Neural crest cell (in vitro differentiated cells): Measurements from ENCODE around the gene EXPH5. TPM values are rescaled to one million over a fixed set of nuclear protein-coding genes. Genes with fewer than 3 reads are reported as not detected.
"Not testable (repeated sequence)": the region's sequence is repeated elsewhere in the genome, so short reads cannot be mapped to it uniquely, and the experiment has no call there.

ENCODE experiments used
- DNase-seq: peaks from one replicate; pipeline ENCODE4 v3.0.0; 2021; ENCODE audit warnings: low read depth, mixed read lengths, low spot score
- H3K27ac Mint-ChIP-seq: one replicate; pipeline ENCODE4 v1.8.0; 2021; ENCODE audit warnings: mild to moderate bottlenecking, mixed read lengths; ENCODE audit not compliant: unreplicated experiment
- H3K27me3 Mint-ChIP-seq: 2 replicates; pipeline ENCODE4 v1.8.0; 2021; ENCODE audit warnings: low read depth, mild to moderate bottlenecking, mixed read lengths
- H3K36me3 Mint-ChIP-seq: 2 replicates; pipeline ENCODE4 v1.8.0; 2021; ENCODE audit warnings: low read depth, mild to moderate bottlenecking, mixed read lengths
- H3K4me1 Mint-ChIP-seq: 2 replicates; pipeline ENCODE4 v1.8.0; 2021; ENCODE audit warnings: mixed read lengths
- H3K4me3 Mint-ChIP-seq: one replicate; pipeline ENCODE4 v1.8.0; 2021; ENCODE audit warnings: mild to moderate bottlenecking, mixed read lengths
- H3K9me3 Mint-ChIP-seq: 2 replicates; pipeline ENCODE4 v1.8.0; 2021; ENCODE audit warnings: mixed read lengths
- total RNA-seq: library from RNA; stranded (reverse); gene quantifications from 2 replicates; pipeline ENCODE4 v1.2.1, GENCODE V29; 2021
- TF ChIP-seq, protein P1 (sequence below): fragments of 200-600 bp; sonication (generic); conservative IDR thresholded peaks from 2 replicates; pipeline ENCODE4 v1.5.0; 2021; ENCODE audit warnings: antibody characterized with exemption, mild to moderate bottlenecking

EXPH5 gene
- total RNA-seq, 1 donor from 2014 or later: 0.68 TPM

DNA sequence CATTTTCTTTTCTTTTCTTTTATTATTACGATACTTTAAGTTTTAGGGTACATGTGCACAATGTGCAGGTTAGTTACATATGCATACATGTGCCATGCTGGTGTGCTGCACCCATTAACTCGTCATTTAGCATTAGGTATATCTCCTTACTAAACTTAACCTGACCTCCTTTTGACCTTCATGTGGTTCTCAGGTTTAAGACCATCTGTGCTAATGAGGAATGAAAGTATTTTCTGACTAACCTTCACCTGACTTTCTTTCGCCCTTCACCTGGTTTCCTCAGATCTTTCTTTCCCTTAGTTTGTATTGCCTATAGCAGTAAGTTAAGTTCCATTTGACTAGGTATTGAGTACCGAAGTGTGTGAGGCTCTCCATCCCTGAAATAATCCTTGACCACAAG is 6.5 kb downstream of the EXPH5 start:
- no peaks in the 10 kb centered on the region for H3K36me3 Mint-ChIP-seq
- H3K4me3 Mint-ChIP-seq: no peak overlapping the region
- TF ChIP-seq, protein P1, sequence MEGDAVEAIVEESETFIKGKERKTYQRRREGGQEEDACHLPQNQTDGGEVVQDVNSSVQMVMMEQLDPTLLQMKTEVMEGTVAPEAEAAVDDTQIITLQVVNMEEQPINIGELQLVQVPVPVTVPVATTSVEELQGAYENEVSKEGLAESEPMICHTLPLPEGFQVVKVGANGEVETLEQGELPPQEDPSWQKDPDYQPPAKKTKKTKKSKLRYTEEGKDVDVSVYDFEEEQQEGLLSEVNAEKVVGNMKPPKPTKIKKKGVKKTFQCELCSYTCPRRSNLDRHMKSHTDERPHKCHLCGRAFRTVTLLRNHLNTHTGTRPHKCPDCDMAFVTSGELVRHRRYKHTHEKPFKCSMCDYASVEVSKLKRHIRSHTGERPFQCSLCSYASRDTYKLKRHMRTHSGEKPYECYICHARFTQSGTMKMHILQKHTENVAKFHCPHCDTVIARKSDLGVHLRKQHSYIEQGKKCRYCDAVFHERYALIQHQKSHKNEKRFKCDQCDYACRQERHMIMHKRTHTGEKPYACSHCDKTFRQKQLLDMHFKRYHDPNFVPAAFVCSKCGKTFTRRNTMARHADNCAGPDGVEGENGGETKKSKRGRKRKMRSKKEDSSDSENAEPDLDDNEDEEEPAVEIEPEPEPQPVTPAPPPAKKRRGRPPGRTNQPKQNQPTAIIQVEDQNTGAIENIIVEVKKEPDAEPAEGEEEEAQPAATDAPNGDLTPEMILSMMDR: no peak
- H3K27me3 Mint-ChIP-seq: peaks cover 14% of the 10 kb centered on the region
- DNase-seq: no peak
- H3K27ac Mint-ChIP-seq: no peak overlapping the region
- no peaks in the 10 kb centered on the region for H3K9me3 Mint-ChIP-seq
- peaks cover 4% of the 10 kb centered on the region for H3K4me1 Mint-ChIP-seq

DNA sequence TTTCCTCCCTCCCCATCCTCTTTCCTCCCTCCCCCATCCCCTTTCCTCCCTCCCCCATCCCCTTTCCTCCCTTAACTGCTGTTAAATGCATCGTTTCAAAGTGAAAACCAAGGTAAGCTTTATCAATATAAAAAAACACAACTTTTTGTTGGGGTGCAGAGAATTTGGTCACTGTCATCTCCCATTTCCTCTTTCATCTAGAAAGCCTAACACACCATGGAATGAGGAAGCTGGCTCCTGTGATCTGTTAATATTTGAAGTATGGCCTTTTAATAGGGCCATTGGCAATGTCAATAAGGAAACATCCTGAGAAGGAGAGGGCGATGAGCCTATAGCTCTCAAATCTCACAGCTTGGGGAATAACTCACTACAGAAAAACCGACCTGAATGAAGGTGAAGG is 7.0 kb downstream of the EXPH5 start:
- Mint-ChIP-seq H3K4me1 (peaks cover 4% of the 10 kb centered on the region), H3K4me3 (no peak overlapping the region), H3K27me3 (peaks cover 9% of the 10 kb centered on the region), H3K36me3 (no peaks in the 10 kb centered on the region), H3K27ac (no peak overlapping the region), H3K9me3 (no peaks in the 10 kb centered on the region)
- DNase-seq: no peak
- TF ChIP-seq, protein P1: no peak

DNA sequence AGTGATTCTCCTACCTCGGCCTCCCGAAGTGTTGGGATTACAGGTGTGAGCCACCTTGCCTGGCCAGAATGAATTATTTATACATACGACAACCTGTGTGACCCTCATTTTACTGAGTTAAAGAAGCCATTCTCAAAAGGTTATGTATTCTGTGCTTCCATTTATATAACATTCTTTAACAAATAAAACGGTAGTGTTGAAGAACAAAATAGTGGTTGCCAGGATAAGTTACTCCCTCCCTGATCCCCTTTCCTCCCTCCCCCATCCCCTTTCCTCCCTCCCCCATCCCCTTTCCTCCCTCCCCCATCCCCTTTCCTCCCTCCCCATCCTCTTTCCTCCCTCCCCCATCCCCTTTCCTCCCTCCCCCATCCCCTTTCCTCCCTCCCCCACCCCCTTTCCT is 7.4 kb downstream of the EXPH5 start:
- DNase-seq, H3K36me3 Mint-ChIP-seq, H3K9me3 Mint-ChIP-seq, H3K4me3 Mint-ChIP-seq, H3K27ac Mint-ChIP-seq, H3K27me3 Mint-ChIP-seq, H3K4me1 Mint-ChIP-seq: not testable (repeated sequence)

DNA sequence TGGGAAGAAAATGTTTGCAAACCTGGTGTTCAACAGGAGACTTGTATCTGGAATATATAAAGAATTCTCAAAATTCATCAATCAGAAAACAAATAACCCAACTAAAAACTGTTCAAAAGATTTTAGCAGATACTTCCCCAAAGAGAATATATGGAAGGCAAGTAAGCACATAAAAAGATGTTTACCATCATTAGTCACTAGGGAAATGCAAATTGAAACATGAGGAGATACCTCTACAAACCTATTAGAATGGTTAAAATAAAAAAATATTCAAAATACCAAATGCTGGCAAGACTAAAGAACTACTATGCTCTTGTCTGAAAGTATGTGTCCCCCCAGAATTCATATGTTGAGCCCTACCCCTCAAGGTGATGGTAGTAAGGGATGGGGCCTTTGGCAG is 8.6 kb downstream of the EXPH5 start:
- peaks cover 4% of the 10 kb centered on the region for H3K4me1 Mint-ChIP-seq
- H3K27me3 Mint-ChIP-seq: peaks cover 1% of the 10 kb centered on the region
- TF ChIP-seq, protein P1: no peak
- no peaks in the 10 kb centered on the region for H3K36me3 Mint-ChIP-seq
- DNase-seq: no peak
- H3K9me3 Mint-ChIP-seq: peaks cover 2% of the 10 kb centered on the region
- no peak overlapping the region for H3K4me3 Mint-ChIP-seq
- no peak overlapping the region for H3K27ac Mint-ChIP-seq

DNA sequence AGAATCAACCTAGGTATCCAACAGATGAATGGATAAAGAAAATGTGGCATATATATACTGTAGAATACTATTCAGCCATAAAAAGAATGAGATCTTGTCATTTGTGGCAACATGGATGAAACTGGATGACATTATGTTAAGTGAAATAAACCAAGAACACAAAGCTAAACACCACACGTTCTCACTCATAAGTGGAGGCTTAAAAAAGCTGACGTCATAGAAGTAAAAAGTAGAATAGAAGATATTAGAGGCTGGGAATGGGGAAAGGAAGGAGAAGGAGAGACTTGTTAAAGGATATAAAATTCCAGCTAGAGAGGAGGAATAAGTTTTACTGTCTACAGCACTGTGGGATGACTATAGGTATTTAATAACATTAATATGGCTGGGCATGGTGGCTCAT is 12.9 kb downstream of the EXPH5 start:
- DNase-seq: no peak
- Mint-ChIP-seq H3K27ac (no peak overlapping the region), H3K4me1 (no peaks in the 10 kb centered on the region), H3K27me3 (no peaks in the 10 kb centered on the region), H3K4me3 (no peak overlapping the region), H3K9me3 (peaks cover 2% of the 10 kb centered on the region), H3K36me3 (no peaks in the 10 kb centered on the region)
- TF ChIP-seq, protein P1: no peak

DNA sequence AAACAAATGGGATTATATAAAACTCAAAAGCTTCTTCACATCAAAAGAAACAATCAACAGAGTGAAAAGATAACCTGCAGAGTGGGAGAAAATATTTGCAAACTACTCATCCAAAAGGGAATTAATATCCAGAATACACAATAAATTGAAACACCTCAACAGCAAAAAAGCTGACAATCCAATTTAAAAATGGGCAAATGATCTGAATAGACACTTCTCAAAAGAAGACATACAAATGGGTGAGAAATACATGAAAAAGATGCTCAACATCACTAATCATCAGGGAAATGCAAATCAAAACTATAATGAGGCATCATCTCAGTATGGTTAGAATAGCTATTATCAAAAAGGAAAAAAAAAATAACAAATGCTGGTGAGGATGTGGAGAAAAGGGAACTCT is 13.5 kb downstream of the EXPH5 start:
- no peaks in the 10 kb centered on the region for H3K4me1 Mint-ChIP-seq
- TF ChIP-seq, protein P1: no peak
- H3K36me3 Mint-ChIP-seq: no peaks in the 10 kb centered on the region

More for the DNA sequence above, 13.5 kb downstream of the EXPH5 start:
- no peak overlapping the region for H3K4me3 Mint-ChIP-seq
- H3K27ac Mint-ChIP-seq: no peak overlapping the region
- no peaks in the 10 kb centered on the region for H3K27me3 Mint-ChIP-seq
- DNase-seq: no peak
- H3K9me3 Mint-ChIP-seq: peaks cover 2% of the 10 kb centered on the region
